SK-N-MC (cell line): ENCODE data around the gene KCNAB2.

ENCODE experiments used
- EZH2 ChIP-seq: fragments of 200-600 bp; sonication (generic); IDR thresholded peaks from one replicate; pipeline ENCODE4 v1.6.1; 2017; ENCODE audit warnings: antibody characterized with exemption
- FOXP2 ChIP-seq: optimal IDR thresholded peaks from 2 replicates; pipeline ENCODE3; 2011; ENCODE audit warnings: mild to moderate bottlenecking, moderate library complexity; ENCODE audit not compliant: insufficient read depth; ENCODE audit errors: extremely low read length, control extremely low read depth
- POLR2AphosphoS5 ChIP-seq: IDR thresholded peaks from 2 replicates; pipeline ENCODE4 v1.6.1; 2012; ENCODE audit warnings: mild to moderate bottlenecking, low read depth, low read length, borderline replicate concordance

DNA sequence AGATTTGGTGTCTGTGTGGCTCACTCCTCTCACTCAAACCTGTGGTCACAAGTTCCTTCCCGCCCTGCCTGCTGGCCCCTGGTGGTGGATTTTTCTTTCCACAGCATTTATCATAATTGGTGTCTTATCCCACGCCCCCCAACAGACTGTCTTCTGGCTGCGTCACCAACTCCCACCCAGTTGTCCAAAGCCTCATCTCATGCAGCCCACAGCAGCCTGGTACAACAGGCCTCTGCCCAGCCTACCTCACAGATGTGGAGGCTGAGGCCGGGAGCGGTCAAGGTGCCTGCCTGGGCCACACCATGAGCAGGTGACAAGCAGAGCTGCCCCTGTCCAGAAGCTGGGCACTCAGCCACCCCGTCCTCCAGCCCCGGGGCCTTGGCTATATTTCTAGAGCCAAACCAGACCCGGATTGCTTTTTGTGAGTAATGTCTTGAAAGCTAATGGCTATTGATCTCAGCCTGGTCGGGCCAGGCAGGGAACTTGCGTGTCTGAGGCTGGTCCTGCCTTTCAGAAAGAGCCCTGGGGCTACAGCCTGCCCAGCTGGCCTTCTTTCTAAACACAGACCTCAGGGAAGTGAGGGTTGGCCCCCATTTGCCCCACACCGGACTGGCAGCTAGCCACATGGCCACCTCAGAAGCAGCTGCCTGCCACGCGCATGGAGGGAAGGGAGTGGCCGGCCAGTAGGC lies 2.6 kb downstream of the KCNAB2 start:
- TF ChIP-seq EZH2 (no peak), POLR2AphosphoS5 (no peak), FOXP2 (no peak)
